RWPE1 (cell line): ENCODE data around the gene PCNX2.

Experiments
- CTCF ChIA-PET: fragments of 350-600 bp; sonication (Branson Sonifier 250); formaldehyde crosslinking; extraction: SDS; loops from one replicate; lab custom pipeline; 2021; lab: Yijun Ruan, JAX
- POLR2A ChIA-PET: fragments of 400-600 bp; formaldehyde crosslinking; extraction: SDS; loops from one replicate; lab custom pipeline; 2020; ENCODE audit warnings: antibody characterized with exemption; ENCODE audit not compliant: low non-redundant PET; lab: Yijun Ruan, JAX
- DNase-seq: peaks from one replicate; pipeline ENCODE4 v3.0.0; 2012; ENCODE audit warnings: low spot score
- H3K27ac ChIP-seq: fragments of 450-650 bp; 2 replicates; pipeline ENCODE4 v1.5.1; 2017
- TF ChIP-seq, protein P1 (sequence below): fragments of 450-650 bp; conservative IDR thresholded peaks from 2 replicates; pipeline ENCODE4 v1.5.1; 2017; ENCODE audit warnings: low read depth, mild to moderate bottlenecking

The PCNX2 gene

DNA sequence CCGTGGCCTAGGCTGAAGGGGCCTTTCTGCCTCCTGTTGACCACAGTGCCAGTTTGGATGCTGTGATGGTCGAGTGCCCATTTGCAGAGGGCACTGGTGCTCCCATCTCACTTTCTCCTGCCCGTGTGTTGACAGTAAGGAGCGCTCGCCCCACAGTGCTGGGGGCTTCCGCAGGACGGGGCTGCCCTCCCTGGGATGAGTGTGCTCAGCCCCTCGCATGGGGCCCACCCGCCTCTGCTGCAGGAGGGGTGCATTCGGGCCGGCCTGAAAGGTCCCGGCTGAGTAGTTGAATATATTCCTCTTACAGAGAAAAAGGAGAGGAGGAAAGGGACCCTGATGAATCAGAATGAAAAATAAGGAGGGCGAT is 307.8 kb downstream of the PCNX2 start:
- no peak overlapping the region for H3K27ac ChIP-seq
- ChIA-PET CTCF (no interaction called here), POLR2A (no interaction called here)
- TF ChIP-seq, protein P1, sequence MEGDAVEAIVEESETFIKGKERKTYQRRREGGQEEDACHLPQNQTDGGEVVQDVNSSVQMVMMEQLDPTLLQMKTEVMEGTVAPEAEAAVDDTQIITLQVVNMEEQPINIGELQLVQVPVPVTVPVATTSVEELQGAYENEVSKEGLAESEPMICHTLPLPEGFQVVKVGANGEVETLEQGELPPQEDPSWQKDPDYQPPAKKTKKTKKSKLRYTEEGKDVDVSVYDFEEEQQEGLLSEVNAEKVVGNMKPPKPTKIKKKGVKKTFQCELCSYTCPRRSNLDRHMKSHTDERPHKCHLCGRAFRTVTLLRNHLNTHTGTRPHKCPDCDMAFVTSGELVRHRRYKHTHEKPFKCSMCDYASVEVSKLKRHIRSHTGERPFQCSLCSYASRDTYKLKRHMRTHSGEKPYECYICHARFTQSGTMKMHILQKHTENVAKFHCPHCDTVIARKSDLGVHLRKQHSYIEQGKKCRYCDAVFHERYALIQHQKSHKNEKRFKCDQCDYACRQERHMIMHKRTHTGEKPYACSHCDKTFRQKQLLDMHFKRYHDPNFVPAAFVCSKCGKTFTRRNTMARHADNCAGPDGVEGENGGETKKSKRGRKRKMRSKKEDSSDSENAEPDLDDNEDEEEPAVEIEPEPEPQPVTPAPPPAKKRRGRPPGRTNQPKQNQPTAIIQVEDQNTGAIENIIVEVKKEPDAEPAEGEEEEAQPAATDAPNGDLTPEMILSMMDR: no peak
- no peak for DNase-seq

DNA sequence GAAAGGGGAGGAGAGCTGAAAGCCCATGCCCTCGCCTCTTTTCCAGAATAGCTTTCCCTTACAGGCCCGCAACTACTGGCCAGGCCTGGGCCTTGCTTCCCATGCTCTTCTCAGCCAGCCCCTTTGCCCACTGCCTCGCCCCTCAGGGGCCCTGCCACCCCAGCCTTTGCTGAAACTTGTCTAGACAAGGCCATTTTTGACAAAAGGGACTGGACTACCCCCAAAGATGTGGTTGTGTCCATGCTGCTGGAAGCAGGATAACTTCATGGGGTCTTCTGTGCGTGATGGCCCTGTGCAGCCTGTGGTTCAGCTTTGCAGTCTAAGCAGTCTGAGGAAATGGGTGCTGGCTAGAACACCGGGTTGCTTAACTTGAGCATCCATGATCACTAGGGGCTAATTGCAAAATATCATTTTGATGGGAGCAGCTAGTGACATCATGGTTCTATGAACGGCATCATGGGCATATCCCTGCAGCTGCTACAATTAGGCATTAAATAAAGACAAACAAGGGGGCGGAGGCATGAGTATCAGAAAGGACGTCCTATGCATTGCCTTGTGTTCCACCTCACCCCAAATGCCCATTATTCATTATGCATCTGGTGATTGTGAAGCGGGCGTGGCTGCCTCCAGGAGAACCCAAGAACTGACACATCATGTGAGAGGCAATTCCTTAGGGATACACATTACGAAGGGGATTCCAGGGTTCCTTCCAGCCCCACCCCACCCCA is 308.3 kb downstream of the PCNX2 start:
- ChIA-PET CTCF (interaction anchor here (0.6 to 1.0 kb wide), 3 partner anchors 38 to 357 kb away, joined by 3 to 4 read pairs (median 3); partner anchors contain the start of gene SIPA1L2), POLR2A (no interaction called here)

DNA sequence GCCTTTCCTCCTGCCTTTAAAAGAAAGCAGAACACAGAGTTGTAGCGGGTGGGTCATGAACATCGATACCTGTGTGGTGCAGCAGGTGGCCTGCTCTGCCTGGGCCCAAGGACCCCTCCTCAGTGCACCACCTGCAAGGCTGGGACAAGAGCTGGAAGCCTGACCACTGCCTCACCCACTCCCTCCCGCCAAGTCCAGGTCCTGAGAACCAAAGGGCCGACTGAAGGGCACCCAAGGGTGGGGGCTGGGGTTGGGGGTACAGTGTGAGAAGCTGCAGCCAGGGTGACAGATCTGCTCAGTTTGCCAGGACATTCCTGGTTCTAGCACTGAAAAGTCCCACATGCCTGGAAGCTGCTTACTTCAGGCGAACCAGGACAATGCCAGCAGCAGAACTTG is 309.0 kb downstream of the PCNX2 start:
- TF ChIP-seq, protein P1: no peak
- DNase-seq: no peak
- ChIA-PET POLR2A (no interaction called here), CTCF (interaction anchor here (0.6 to 1.0 kb wide), 4 partner anchors 39 to 357 kb away, joined by 3 to 4 read pairs (median 3); partner anchors contain the start of gene SIPA1L2)
- H3K27ac ChIP-seq: no peak overlapping the region

More for the DNA sequence above, 308.3 kb downstream of the PCNX2 start:
- TF ChIP-seq, protein P1: no peak
- DNase-seq: no peak
- H3K27ac ChIP-seq: no peak overlapping the region

DNA sequence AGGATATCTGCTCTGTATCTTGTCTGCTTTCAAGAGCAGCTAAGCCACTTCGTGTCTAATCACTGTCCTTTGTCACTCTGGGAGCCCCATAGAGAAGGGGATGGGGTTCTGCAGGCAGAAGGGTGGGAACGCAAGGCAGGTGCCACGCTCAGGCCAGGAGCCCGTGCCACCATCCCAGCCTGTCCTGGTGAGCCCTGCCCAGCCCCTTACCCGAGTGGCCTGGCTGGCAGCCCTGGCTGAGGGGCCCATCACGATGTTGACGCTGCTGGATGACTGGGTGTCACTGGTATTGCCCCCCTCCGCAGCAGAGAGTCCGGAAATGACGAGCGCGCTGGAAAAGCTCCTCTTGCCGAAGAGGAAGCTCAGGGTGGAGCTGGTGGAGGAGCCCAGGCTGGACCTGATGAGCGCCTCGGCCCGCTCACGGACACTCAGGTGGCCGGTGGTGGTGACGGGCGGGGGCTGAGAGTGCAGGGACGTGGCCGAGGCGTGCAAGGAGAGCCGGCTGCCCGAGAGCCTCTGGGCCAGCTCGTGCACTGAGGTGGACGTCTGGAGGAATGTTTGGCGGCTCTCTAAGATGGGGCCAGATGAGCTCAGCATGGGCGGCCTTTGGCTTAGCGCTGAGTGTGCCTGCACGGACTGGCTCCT is 309.5 kb downstream of the PCNX2 start:
- ChIA-PET POLR2A (no interaction called here), CTCF (interaction anchor here (0.6 to 1.0 kb wide), 2 partner anchors 166 to 356 kb away, joined by 3 read pairs; partner anchors contain the start of gene SIPA1L2)
- no peak overlapping the region for H3K27ac ChIP-seq
- DNase-seq: no peak
- TF ChIP-seq, protein P1: no peak

DNA sequence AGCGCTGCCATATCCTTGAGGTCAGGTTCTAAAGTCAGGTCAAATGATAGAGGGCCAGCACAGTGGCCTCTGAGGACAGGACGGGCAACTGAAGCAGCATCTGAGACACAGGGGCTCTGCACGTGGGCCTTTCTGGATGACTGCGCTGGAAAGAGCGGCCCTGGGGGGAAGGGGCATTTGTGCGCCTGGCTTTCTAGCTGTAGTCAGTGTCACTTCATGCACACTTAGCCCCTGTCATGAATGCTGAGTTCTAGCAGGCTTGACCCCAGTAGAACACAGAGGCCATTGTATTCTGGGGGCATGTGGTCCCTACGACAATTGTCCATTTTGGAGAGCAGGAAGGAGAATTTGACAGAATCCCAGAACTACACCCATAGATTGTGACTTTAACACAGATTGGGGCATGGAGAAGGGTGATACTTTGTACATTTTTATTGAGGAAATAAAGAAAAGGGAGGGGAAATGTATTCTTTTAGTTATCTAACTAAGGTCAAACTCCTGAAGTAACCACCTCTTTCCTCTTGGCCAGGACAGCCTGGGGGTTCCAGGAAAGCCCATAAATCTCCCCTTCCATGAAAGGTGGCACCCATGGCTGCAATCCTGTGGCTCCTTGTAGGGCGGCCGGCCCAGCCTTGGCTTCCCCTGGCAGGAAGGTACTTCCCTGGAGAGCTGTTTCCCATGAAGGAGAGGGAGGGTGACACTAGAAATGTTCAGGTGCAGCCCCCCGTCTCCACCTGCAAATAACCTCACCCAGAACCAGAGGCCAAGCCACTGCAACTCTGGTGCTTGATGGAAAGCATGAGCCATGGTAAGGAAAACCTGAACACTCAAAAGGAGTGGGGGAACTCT is 310.7 kb downstream of the PCNX2 start:
- H3K27ac ChIP-seq: no peak overlapping the region
- no peak for DNase-seq
- ChIA-PET CTCF (no interaction called here), POLR2A (no interaction called here)
- TF ChIP-seq, protein P1: no peak

DNA sequence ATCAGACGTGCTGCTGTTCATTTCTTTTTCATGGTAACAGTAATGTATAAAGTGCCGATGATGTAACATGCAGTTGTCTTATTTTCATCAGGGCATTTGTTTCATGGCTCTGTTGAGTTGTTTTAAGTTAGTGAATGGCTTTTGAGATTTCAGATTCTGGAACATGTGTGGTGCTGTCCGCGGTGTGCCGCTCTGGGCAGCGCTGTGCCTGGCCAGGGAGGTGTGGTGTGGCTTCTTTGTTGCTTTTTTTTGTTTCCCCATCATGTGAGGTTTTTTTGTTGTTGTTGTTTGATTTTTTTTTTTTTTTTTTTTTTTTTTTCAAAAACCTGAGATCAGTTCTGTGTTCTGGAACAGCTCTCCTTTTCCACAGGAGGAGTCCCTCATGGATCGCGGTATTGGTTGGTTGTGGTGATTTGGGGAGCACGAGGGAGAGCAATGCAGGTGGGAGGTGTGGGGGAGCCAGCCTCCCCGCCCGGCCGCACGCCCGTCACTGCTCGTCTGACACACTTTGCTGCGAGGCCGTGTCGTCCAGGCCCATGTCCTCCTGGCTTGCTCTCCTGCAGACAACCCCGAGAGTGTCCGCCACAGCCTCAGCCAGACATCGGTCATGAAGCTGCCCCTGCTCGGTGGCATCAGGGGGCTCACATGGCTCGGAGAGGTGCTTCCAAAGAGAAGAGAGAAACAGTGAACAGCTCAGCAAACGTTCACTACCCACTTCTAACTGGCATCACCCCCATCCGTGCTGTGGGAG is 311.5 kb downstream of the PCNX2 start:
- POLR2A ChIA-PET: no interaction called here
- CTCF ChIA-PET: interaction anchor here (0.6 kb wide), 1 partner anchor 232 kb away, joined by 3 read pairs; no protein-coding TSS in a partner anchor
- TF ChIP-seq, protein P1: no peak
- H3K27ac ChIP-seq: no peak overlapping the region
- no peak for DNase-seq
